PC-9 (cell line): ENCODE measurements around the gene PHLPP1. TPM values are rescaled to one million over a fixed set of nuclear protein-coding genes. Genes with fewer than 3 reads are reported as not detected.
A peak's percentile ranks its signal among the peaks of the same experiment; 100 is the strongest.

Experiments used
- BruUV-seq: library from RNA; stranded (reverse); fragments of 400-500 nt; replicated peaks from 2 replicates; lab custom pipeline; 2021; lab: Mats Ljungman, UMichigan
- CTCF ChIA-PET: fragments of 300-600 bp; sonication (Branson Sonifier 250); formaldehyde crosslinking; loops from one replicate; lab custom pipeline; 2022; ENCODE audit warnings: antibody characterized with exemption; lab: Charles Lee
- POLR2A ChIA-PET: fragments of 300-600 bp; sonication (Branson Sonifier 250); formaldehyde crosslinking; loops from one replicate; lab custom pipeline; 2022; ENCODE audit warnings: antibody characterized with exemption; ENCODE audit not compliant: unreplicated experiment; lab: Charles Lee
- DNase-seq, 2 experiments: peaks; one replicate each; pipeline versions ENCODE4 v3.0.0 to v3.0.0-alpha.2; 2015 to 2022; ENCODE audit warnings: mixed read lengths in 1 of 2
- H2AFZ ChIP-seq: fragments of 200-600 bp; sonication (generic); 2 replicates; pipeline ENCODE4 v1.8.1; 2017; ENCODE audit warnings: antibody characterized with exemption
- H3F3A ChIP-seq: fragments of 200-600 bp; sonication (generic); 2 replicates; pipeline ENCODE4 v1.8.1; 2017; ENCODE audit warnings: antibody characterized with exemption, mild to moderate bottlenecking, low read depth; ENCODE audit not compliant: insufficient read depth
- H3K27ac ChIP-seq: fragments of 200-600 bp; sonication (generic); 2 replicates; pipeline ENCODE4 v1.6.1; 2016; ENCODE audit warnings: mixed run types
- H3K27me3 ChIP-seq: fragments of 200-600 bp; sonication (generic); 2 replicates; pipeline ENCODE4 v1.6.1; 2016; ENCODE audit warnings: low read depth, mixed run types; ENCODE audit not compliant: insufficient read depth
- H3K36me3 ChIP-seq: fragments of 200-600 bp; sonication (generic); 2 replicates; pipeline ENCODE4 v1.6.1; 2016; ENCODE audit warnings: low read depth, mixed run types
- H3K4me1 ChIP-seq: fragments of 200-600 bp; sonication (generic); replicated peaks from 2 replicates; pipeline ENCODE4 v1.6.1; 2016; ENCODE audit warnings: mixed run types; ENCODE audit not compliant: insufficient read depth
- H3K4me2 ChIP-seq: fragments of 200-600 bp; sonication (generic); 2 replicates; pipeline ENCODE4 v1.6.1; 2017; ENCODE audit warnings: mixed run types
- H3K4me3 ChIP-seq: fragments of 200-600 bp; sonication (generic); 2 replicates; pipeline ENCODE4 v1.6.1; 2016; ENCODE audit warnings: mixed run types
- H3K79me2 ChIP-seq: fragments of 200-600 bp; sonication (generic); 2 replicates; pipeline ENCODE4 v1.6.1; 2017; ENCODE audit warnings: low read depth, mixed run types
- H3K9me2 ChIP-seq: fragments of 200-600 bp; sonication (generic); 2 replicates; pipeline ENCODE4 v1.8.1; 2017; ENCODE audit warnings: mild to moderate bottlenecking; ENCODE audit not compliant: insufficient read depth
- H3K9me3 ChIP-seq: fragments of 200-600 bp; sonication (generic); 2 replicates; pipeline ENCODE4 v1.8.1; 2016; ENCODE audit warnings: low read depth; ENCODE audit not compliant: insufficient read depth
- H4K20me1 ChIP-seq: fragments of 200-600 bp; sonication (generic); 2 replicates; pipeline ENCODE4 v1.8.1; 2017; ENCODE audit not compliant: insufficient read depth
- EZH2 ChIP-seq: fragments of 200-600 bp; sonication (generic); IDR thresholded peaks from 2 replicates; pipeline ENCODE4 v1.8.0; 2017; ENCODE audit warnings: antibody characterized with exemption, low read depth
- intact Hi-C: fragments of 100-400 bp; cut with micrococcal nuclease; formaldehyde crosslinking; loops from one replicate; pipeline ENCODE4 v1.10.0; 2022; ENCODE audit not compliant: unreplicated experiment
- total RNA-seq: library from RNA; stranded (reverse); gene quantifications from 2 replicates; pipeline ENCODE4 v1.2.3, GENCODE V29; 2021
- TF ChIP-seq, protein P1 (sequence below): fragments of 200-600 bp; sonication (generic); conservative IDR thresholded peaks from 2 replicates; pipeline ENCODE4 v1.6.1; 2017; ENCODE audit warnings: mixed run types, antibody characterized with exemption, mild to moderate bottlenecking, moderate library complexity

PHLPP1 gene
- total RNA-seq, 1 experiment from 2014 or later = 21.1 TPM

DNA sequence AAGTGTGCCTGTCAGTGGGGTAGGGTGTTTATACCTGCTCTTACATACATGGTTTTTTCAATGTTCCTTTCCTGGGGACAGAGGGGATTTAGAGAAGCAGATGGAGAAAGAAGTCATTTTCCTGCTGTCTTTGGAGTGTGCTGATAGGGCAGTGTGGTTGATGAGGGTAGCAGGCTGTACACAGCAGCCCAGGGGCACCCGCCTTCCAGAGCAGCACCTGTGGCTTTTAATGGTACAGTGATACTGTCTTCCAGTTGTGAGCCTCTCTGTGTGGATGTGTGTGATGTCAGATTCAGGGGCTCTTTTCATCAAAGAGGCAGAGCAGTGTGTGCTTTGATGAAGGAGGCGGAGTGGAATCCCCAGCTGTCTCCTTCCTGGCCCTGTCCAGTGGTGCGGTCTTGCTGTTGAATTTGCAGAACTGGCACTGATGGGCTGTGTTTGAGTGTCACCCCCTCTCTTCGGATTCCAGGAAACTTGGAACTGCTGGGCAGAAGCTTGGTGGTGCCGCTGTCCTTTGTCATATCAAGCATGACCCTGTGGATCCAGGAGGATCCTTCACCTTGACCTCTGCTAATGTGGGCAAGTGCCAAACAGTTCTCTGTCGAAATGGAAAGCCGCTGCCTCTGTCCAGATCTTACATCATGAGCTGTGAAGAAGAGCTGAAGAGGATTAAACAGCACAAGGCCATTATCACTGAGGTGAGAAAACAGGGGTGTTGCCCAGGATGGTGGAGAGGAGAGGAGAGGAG is 259.8 kb downstream of the PHLPP1 start:
- no peaks in the 10 kb centered on the region for H3K9me3 ChIP-seq
- H2AFZ ChIP-seq = no peak overlapping the region
- H3K79me2 ChIP-seq = no peaks in the 10 kb centered on the region
- H3K9me2 ChIP-seq = no peaks in the 10 kb centered on the region
- H3K4me1 ChIP-seq = peaks cover 7% of the 10 kb centered on the region
- intact Hi-C loops = no loop called here
- TF ChIP-seq, protein P1, sequence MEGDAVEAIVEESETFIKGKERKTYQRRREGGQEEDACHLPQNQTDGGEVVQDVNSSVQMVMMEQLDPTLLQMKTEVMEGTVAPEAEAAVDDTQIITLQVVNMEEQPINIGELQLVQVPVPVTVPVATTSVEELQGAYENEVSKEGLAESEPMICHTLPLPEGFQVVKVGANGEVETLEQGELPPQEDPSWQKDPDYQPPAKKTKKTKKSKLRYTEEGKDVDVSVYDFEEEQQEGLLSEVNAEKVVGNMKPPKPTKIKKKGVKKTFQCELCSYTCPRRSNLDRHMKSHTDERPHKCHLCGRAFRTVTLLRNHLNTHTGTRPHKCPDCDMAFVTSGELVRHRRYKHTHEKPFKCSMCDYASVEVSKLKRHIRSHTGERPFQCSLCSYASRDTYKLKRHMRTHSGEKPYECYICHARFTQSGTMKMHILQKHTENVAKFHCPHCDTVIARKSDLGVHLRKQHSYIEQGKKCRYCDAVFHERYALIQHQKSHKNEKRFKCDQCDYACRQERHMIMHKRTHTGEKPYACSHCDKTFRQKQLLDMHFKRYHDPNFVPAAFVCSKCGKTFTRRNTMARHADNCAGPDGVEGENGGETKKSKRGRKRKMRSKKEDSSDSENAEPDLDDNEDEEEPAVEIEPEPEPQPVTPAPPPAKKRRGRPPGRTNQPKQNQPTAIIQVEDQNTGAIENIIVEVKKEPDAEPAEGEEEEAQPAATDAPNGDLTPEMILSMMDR = no peak
- TF ChIP-seq EZH2 = no peak
- H3K36me3 ChIP-seq = peaks cover 10% of the 10 kb centered on the region; the same call in 1 of the 2 replicates
- DNase-seq = no peak
- ChIA-PET POLR2A (no interaction called here), CTCF (no interaction called here)
- no peak overlapping the region for H3K4me3 ChIP-seq
- H3K4me2 ChIP-seq = no peak overlapping the region
- 0 out of 2 replicates have a peak, but pooled peaks cover 3% of the 10 kb centered on the region for H3F3A ChIP-seq
- H3K27me3 ChIP-seq = no peaks in the 10 kb centered on the region
- H3K27ac ChIP-seq = no peak overlapping the region
- no peaks in the 10 kb centered on the region for H4K20me1 ChIP-seq
- no TSS peak for BruUV-seq

DNA sequence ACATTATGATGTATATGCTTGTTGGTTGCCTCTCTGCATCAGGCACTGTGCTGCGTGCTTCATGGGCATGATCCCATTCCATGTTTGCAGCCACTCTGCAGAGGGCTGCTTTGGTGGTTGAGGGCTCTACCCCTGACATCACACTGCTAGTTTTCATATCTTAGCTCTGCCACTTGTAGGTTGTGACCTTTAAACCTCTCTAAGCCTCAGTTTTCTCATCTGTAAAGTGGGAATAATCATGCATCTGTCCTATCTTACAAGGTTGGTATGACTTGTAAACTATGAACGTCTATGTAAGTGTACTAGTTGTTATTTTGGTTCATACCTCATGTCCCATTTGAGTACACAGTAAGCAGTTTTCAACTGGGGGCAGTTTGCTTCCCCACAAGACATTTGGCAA is 260.4 kb downstream of the PHLPP1 start:
- TF ChIP-seq, protein P1 = no peak
- TF ChIP-seq EZH2 = no peak
- H3K4me2 ChIP-seq = no peak overlapping the region
- H3K79me2 ChIP-seq = no peaks in the 10 kb centered on the region
- peaks cover 11% of the 10 kb centered on the region; the same call in 1 of the 2 replicates for H3K36me3 ChIP-seq
- BruUV-seq = no TSS peak
- H3K4me1 ChIP-seq = peaks cover 7% of the 10 kb centered on the region
- intact Hi-C loops = no loop called here
- ChIA-PET POLR2A (no interaction called here), CTCF (no interaction called here)
- H3K27me3 ChIP-seq = no peaks in the 10 kb centered on the region
- H3K27ac ChIP-seq = no peak overlapping the region
- no peak overlapping the region for H2AFZ ChIP-seq
- H3F3A ChIP-seq = 0 out of 2 replicates have a peak, but pooled peaks cover 3% of the 10 kb centered on the region
- DNase-seq = no peak
- H3K4me3 ChIP-seq = no peak overlapping the region
- no peaks in the 10 kb centered on the region for H3K9me3 ChIP-seq
- H4K20me1 ChIP-seq = no peaks in the 10 kb centered on the region
- no peaks in the 10 kb centered on the region for H3K9me2 ChIP-seq

DNA sequence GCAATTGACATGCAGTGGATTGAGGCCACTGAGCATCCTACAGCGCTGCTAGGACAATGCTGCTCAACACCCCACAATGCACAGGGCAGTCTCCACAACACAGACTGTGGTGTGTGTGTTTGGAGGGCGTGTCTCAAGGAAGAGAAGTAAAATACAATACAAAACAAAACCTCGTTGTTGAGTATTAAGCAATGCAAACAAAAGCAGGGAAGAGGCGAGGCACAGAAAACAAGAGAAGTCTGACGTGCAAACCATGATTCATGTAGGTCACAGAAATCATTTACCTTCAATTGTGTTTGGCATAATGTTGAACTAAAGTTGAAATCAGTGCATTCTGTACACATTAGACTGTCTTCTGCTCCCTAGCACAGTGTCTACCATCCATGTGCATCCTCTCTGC is 260.9 kb downstream of the PHLPP1 start:
- Histone ChIP-seq H3K4me1 (peaks cover 7% of the 10 kb centered on the region), H2AFZ (no peak overlapping the region), H3F3A (0 out of 2 replicates have a peak, but pooled peaks cover 3% of the 10 kb centered on the region), H3K9me2 (no peaks in the 10 kb centered on the region), H4K20me1 (no peaks in the 10 kb centered on the region), H3K9me3 (no peaks in the 10 kb centered on the region), H3K27ac (no peak overlapping the region), H3K4me3 (no peak overlapping the region), H3K27me3 (no peaks in the 10 kb centered on the region), H3K4me2 (no peak overlapping the region), H3K79me2 (no peaks in the 10 kb centered on the region), H3K36me3 (peaks cover 11% of the 10 kb centered on the region; the same call in 1 of the 2 replicates)
- CTCF ChIA-PET = no interaction called here
- POLR2A ChIA-PET = no interaction called here
- intact Hi-C loops = no loop called here
- DNase-seq = peak in 1 of 2 experiments; percentile 66
- TF ChIP-seq, protein P1 = no peak
- no peak for TF ChIP-seq EZH2
- no TSS peak for BruUV-seq
